NCI-H1436 (cell line): ENCODE data around the gene FNBP1.

Source experiments
- DNase-seq: peaks from one replicate; lab custom pipeline; 2025; lab: John Stamatoyannopoulos, UW

Gene FNBP1

DNA sequence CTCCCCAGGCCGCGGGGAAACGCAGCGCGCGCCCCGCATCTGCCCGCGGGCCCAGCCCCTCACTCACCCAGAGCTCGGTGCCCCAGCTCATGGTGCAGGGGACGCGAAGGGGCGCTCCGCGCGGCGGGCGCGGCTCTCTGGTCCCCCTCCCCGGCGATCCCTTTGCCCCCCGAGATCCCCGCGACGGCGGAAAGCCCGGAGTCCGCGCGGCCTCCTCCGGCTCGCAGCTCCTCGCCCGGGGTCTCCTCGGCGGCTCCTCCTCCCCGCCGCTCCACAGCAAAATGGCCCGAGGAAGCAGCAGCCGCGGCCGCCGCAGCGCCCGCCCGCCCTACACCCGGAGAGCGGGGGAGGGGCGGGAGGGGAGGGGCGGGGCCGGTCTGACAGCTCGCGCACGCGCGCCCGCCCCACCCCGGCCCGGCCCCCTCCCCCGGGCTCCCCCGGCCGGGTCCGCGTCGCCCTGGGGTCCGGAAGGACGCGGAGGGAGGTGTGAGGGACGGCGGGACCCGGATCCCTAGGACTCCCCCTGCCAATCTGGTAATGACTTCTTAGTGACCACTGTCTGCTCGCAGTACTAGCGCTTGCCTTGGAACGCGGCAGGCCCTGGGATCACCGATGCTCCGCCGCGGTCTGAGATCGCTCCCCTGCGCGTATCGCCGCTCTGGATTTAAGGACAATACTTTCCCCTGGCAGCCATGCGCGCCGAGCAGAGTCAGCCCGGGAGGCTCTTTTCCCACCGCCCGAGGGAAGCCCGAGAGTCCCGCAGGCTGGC lies at the start of gene FNBP1:
FNBP1 (minus strand) TSS at position 305 of the 769 bp plus-strand sequence; CDS start at position 91, 214 bp downstream.
- DNase-seq: peak; percentile 49

DNA sequence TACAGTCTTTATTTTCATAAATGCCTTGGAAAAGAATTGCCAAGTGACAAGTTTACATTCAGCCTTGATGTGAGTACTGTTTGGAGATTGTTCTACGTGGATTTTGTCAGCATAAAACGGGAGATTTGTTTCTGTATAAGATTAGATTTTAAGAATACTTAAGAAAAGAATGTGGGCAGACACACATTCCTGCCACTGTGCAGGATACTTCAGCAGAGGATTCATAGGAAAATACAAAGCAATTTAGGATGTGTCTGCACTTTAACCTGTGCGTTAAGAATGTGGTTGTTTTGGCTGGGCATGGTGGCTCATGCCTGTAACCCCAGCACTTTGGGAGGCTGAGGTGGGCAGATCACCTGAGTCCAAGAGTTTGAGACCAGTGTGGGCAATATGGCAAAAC lies 47.9 kb upstream of the FNBP1 start:
- no peak for DNase-seq

DNA sequence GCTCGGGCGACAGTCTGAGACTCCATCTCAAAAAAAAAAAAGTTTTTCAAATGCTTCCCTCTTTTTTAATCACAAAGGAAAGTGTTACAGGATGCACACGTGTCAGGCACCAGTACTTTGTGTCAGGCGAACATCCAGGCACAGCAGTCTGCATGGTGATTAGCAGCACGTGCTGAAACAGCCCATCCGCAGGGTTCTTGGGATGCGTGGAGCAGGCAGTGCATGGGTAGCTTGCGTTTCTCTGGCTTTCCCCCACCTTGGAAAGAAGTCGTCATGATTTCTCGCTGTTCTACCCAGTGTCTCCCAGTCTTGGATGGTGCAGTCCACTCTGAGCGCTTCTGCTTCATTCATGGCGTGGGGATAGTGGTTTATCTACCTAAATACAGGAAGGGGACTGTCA lies 46.2 kb upstream of the FNBP1 start:
- DNase-seq: no peak

DNA sequence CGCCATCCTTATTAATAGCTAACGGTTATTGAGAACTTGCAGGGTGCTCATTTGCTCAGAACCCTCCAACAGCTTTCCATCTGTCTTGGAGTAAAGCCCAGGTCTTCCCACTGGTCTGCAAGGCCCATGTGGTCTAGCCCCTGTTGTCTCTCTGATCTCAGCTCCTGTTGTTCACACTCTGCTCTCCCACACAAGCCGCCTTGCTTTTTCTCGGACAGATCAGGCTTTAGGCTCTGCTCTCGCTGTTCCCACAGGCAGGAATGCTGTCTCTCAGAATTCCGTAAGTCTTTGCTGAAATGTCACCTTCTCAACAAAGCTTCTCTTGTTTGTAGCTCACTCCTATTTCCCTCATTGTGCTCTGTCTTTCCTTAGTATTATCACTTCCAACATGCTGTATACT lies 45.1 kb upstream of the FNBP1 start:
- DNase-seq: no peak

DNA sequence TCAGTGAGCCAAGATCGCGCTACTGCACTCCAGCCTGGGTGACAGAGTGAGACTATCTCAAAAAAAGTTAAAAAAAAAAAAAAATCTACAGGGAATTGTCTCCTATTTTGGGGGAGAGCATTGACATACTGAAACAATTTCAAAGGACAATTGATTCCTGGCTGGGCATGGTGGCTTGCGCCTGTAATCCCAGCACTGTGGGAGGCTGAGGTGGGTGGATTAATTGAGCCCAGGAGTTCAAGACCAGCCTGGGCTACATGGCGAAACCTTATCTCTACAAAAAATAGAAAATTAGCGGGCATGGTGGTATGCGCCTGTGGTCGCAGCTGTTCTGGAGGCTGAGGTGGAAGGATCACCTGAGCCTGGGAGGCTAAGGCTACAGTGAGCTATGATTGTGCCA lies 41.3 kb upstream of the FNBP1 start:
- no peak for DNase-seq

DNA sequence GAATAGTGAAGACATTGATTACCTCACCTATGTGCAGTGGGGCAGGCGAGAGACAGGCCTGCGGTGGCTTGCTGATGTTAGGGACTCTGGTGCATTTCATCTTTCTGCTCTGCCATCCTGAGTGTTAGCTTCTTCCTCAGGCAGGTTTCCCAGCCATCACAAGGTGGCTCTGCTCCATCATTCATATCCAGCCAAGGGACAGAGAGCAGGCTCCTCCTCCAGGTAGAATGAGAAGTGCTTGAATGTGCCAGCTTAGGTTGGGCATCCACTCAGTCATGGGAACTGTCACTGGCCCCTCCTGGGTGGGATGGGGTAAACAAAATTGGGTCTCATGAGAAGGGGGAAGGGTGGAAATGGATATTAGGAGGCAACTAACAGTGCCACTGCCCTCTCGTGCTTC lies 35.6 kb upstream of the FNBP1 start:
- no peak for DNase-seq

DNA sequence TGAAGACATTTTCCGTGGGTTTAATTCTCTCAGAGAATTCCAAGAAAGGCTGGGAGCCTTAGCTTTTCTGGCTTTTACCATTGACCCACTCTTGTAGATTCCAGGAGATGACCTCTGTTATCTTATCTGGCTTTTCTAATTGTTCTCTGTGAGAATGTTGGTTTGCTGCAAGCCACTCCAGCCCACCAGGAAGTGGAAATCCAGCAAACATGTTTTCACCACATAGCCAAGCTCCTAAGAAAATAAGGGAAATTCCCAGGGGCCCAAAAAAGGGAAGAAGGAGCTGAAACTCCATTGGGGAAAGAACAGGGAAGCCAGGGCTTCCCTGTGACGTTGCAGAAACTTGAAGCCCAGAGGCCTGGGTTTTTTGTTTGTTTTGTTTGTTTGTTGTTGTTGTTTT lies 30.4 kb upstream of the FNBP1 start:
- DNase-seq: no peak

DNA sequence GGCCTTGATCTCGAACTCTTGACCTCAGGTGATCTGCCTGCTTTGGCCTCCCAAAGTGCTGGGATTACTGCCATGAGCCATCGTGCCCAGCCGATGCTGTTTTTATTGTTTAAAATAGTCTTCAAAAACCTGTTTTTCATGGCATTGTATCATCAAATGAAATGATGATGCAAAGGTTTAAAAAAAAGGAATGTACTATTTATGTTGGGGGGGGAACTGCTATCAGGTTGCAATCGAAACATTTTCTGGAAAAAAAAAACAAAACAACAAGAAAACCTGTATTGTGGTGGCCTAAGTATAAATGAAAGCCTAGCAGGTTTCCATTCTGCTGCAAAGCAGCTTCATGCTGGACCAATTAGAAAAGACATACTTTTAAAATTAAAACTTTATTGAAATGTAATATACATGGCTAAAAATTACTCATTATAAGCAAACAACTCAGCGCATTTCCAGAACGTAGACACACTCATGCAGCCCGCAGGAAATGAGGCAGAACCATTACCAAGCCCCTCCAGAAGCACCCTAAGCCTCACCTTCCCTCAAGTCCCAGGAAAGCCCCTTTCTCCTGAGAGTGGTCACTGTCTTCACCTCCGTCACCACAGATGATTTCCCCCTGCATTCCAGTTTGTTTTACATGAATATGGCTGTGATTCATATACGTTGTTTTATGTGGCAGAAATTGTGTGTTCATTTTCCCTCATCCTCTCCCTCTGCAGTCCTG lies 29.7 kb upstream of the FNBP1 start:
- DNase-seq: no peak

DNA sequence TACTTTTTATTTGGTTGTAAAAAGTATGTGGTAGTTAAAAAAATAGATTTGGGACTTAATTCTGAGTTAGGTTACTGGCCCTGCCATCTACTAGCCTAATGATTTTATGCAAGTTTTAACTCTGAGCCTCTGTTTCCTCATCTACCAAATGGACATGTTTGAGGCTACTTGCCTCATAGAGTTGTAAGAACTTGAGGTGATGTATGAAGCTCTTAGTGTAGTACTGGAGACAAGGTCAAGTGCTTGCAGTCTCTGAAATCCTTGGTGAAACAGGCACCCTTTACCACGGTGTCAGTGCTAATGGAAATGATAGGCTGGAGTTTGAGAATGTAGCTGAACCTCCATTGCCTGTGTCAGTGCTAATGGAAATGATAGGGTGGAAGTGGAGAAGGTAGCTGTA lies 26.1 kb upstream of the FNBP1 start:
- DNase-seq: no peak

DNA sequence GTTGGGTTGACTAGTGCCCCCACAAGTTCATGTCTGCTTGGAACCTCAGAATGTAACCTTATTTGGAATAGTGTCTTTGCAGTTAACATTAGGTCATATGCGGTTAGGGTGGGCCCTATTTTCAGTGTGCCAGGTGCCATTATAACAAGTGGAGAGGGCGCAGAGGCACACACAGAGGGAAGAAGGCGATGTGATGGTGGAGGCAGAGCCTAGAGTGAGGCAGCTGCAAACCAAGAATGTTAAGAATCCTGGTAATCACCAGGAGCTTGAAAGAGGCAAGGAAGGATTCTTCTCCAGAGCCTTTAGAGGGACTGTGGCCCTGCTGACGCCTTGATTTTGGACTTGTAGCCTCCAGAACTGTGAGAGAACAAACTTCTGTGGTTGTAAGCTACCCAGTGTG lies 21.6 kb upstream of the FNBP1 start:
- DNase-seq: no peak

DNA sequence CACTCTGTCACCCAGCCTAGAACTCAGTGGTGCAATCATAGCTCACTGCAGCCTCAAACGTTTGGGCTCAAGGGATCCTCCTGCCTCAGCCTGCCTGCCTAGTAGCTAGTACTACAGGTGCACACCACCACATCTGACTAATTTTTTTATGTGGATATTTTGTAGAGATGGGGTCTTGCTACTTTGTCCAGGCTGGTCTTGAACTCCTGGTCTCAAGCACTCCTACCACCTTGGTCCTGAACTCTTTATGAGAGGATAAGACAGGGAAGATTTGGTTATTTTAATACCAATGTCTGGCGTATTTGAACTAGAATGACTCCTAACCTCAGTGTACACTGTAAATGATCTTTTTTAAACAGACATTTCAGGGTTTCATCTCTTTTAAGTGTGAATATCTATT lies 19.8 kb upstream of the FNBP1 start:
- no peak for DNase-seq

DNA sequence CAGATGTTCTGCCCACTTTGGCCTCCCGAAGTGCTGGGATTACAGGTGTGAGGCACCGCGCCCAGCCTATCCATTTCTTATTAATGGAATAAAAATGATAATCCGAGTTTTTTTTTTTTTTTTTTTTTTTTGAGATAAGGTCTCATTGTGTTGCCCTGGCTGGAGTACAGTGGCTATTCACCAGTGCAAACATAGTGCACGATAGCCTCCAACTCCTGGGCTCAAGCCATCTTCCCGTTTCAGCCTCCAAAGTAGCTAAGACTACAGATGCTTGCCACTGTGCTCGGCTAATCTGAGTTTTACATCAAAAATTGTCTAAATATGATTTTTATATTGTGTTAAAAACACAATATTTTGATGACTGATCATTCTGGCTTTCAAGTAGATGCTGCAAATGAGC lies 17.3 kb upstream of the FNBP1 start:
- DNase-seq: no peak

DNA sequence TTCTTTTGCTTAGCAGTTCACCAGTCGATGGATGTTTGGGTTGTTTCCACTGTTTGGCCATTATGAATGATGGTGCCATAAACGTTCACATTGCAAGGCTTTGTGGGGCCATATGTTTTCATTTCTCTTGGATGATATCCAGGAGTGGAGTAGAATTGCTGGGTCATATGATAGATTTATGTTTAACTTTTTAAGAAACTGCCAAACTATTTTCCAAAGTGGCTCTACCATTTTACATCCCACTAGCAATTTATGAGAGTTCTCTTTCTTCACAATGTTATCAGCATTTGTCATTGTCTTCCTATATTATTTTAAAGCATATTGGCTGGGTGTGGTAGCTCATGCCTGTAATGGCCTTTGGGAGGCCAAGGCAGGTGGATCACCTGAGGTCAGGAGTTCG lies 15.9 kb upstream of the FNBP1 start:
- DNase-seq: no peak

DNA sequence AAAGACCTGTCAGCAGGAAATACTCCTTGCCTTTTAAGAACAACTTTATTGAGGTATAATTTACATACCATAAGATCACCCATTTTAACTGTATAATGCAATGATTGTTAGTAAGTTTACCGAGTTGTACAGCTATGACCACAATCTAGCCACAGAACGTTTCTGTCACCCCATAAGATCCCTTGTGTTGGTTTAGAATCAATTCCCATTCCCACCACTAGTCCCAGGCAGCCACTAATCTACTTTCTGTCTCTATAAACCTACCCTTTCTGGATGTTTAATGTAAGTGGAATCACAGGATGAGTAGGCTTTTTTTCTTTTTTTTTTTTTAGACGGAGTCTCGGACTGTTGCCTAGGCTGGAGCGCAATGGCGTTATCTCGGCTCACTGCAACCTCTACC lies 15.2 kb upstream of the FNBP1 start:
- DNase-seq: no peak

DNA sequence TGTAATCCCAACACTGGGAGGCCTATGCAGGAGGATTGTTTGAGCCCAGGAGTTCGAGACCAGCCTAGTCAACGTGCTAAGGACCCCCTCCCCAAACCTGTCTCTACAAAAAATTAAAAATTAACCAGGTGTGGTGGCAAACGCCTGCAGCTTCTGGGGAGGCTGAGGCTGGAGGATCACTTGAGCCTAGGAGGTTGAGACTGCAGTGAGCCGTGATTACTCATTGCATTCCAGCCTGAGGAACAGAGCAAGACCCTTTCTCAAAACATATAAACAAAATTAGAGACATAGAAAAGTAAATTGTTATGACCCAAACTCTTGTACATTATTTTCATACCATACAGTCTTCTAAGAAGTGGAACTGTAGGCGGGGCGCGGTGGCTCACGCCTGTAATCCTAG lies 11.8 kb upstream of the FNBP1 start:
- DNase-seq: no peak

DNA sequence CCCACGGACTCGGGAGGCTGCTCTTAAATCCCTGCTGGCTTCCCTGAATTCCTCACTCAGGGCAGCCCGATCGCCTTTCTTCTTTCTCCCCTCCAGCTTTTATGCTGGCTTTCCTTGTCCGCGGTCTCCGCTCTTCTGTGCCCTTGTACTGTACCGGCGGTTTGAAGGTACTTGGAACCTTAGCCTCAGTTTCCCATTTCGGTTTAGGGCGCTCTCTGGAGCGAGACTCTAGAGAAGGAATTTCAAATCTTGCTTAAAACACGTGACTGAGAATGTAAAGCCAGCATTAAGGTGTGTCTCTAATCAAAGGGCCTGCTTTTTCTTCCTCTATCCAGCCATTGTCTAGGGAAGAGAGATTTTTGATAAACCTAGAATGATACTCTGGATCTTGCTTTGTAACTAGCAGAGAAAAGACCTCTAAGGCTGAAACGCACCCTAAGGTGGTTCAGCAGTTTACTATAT lies 11.4 kb upstream of the FNBP1 start:
- DNase-seq: no peak

DNA sequence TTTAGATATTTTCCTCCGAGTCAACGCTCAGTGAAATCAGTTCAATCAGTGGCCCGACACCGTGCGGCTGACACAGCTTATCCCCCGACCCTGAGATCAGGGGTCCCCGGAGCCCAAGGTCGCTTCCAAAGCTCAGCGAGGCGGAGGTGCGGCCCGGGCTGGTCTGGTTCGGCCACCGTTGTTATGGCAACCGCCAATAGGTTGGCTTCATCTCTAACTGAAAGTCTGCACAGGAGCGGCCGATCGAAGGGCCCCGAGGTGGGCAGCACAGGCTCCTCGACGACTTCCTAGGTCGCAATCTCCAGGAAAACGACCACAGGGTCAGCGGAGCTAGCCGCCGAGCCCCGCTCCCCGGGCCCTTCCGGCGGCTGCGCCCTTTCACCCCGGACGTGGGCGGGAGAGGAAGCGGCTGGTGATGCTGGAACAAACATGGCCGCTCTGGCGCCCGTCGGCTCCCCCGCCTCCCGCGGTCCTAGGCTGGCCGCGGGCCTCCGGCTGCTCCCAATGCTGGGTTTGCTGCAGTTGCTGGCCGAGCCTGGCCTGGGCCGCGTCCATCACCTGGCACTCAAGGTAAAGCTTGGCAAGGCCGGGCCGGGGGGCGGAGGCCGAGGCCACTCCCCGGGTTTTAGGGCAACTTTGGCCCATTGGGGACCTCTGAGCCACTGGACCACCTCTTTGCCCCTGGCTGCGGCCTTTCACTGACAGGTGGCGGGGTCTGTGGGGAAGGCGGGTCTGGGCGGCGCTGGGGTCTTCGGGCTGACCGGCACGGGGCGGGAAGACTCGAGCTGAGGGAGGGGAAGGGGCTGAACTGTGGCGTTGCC lies 10.7 kb upstream of the FNBP1 start, which contains the start of gene GPR107:
GPR107 (plus strand) TSS at position 403 of the 821 bp plus-strand sequence; CDS start at position 430, 27 bp downstream.
- DNase-seq: peak; percentile 48

DNA sequence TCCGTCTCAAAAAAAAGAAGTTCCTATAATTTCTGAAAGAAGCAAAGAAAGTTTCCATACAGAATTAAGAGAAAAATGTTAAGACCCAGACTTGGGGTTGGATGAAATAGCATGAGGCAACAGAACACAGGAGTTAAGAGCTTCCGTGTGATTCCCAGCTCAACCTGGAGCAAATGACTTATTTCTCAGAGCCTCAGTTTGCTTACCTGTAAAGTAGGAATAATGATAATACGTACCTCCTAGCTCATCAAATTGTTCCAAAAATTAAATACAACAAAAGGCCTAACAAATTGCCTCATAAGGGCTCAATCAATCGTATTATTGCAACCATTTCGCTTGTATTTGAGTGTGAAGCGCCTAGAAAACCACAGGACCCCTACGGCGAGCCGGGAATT lies 10.1 kb upstream of the FNBP1 start:
- DNase-seq: no peak

DNA sequence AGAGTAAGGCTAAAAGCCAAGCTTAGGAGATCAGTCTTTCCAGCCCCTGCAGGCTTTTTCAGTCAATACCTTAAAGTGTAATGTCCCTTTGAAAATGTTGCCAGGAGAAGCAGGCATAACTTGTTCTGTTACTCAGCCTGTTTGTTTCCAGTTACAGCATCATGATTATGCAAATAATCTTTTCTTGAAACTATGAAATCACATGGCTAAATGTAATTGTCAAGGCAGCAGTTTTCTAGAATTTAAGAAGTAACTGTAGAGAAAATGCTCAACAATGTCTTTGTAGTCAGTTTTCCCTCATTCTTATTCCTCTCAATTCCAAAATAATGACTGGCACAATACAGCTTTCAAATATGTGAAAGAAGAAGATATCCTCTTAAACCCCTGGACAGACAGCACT lies 8.9 kb upstream of the FNBP1 start:
- DNase-seq: no peak

DNA sequence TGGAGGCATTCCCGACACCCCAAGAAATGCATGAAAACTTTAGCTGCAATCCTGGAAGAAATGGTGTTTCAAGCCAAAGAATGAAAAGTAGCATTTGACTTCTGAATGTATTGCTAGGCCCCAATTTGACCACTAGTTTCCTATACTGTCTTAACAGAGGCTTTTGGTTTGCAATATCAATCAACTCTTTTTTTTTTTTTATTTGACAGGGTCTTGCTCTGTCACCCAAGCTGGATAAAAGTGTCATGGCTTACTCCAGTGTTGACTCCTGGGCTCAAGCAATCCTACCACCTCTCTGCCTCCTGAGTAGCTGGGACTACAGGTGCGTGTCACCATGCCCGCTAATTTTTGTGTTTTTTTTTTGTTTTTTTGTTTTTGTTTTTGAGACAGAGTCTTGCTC lies 7.5 kb upstream of the FNBP1 start:
- no peak for DNase-seq

DNA sequence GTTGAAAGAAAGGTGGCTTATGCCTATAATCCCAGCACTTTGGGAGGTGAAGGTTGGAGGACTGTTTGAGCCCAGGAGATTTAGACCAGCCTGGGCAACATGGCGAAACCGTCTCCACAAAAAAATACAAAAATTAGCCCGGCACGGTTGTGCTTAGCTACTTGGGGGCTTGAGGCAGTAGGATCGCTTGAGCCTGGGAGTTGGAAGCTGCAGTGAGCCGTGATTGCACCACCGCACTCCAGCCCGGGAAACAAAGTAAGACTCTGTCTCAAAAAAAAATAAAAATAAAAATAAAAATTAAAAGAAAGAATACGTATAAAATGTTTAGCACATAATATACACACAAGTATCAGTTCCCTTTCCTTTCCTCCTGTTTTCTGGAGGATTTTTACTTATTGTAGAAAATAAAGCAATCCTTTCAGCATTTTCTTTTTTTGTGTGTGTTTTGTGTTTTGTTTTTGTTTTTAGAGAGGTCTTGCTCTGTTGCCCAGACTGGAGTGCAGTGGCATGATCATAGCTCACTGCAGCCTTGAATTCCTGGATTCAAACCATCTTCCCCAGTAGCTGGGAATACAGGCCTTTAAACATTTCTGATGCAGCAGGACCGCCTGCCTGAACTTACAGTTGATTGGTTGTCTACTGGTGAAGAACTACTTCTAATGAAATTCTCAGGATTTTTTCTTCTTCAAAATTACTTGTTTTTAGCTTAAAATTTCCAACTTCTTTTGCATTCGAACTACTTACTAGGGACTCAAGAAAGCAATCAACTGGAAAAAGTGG lies 6.6 kb upstream of the FNBP1 start:
- DNase-seq: no peak
